Eye (tissue), 1 donor: ENCODE data around the gene ARHGAP19.
"Not testable (repeated sequence)": the region's sequence is repeated elsewhere in the genome, so short reads cannot be mapped to it uniquely, and the experiment has no call there.

Experiments used
- DNase-seq: peaks from one replicate; pipeline ENCODE4 v3.0.0-alpha.2; 2015

The ARHGAP19 gene

DNA sequence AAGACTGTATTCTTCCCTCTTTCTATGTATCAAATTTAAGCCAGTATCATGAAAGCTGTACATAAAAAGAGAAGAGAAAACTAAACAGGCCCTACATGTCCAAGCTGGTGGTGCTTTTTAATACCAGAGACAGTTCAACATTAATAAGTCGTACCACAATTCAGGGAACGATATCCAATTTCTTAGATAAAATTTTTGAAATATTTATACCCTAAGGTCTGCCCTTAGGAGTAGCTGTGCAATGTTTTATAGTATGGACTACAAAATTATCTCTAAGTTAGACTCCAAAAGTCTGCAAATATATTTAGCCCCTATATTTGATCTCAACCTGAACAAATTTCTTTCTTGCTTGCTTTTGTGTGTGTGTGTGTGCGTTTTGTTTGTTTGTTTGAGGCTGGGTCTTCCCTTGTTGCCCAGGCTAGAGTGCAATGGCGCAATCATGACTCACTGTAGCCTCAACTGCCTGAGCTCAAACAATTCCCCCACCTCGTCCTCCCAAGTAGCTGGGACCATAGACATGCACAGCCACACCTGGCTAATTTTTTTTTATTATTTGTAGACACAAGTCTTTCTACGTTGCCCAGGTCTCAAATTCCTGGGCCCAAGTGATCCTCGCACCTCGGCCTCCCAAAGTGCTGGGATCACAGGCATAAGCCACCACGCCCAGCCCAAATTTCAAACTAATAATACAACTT, 13.2 kb downstream of the ARHGAP19 start:
- DNase-seq: no peak

DNA sequence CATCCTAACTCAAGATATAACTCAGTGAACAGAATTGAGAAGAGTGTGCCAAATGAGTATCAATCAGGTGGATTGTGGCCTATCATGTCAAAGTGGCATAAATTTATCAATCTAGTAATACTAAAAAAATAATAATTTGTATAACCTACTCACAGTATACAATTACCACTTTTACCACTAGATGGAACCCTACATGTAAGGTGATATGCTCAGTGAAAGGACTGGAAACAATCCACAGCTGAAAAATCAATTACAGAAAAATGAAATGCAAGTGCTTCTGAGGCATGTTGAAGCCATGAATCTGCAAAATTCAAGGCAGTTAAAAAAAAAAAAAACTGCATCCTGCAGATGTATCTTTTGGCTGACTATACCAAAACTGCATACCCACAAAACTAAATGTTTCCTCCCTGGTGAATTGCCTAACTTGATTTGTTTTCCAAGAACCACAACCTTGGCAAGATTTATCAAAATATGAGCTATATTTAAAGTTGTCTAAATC, 13.9 kb downstream of the ARHGAP19 start:
- DNase-seq: peak; percentile 86

DNA sequence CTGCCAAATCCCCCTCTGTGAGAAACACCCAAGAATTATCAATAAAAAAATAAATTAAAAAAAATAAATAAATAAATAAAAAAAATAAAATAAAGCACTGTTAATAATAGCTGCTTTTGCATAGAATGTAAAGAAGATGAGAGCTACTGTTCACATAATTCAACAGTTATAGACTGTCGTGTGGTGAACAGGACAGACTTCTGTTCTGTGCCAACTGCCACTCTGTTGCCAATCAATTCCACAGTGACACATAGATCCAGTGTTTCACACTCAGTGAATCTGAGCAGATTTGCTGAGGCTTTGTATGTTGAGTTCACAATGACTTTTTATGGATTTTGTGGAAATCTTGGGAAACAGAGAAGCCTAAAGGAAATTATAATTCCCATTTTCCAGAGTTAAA, 14.9 kb downstream of the ARHGAP19 start:
- no peak for DNase-seq

DNA sequence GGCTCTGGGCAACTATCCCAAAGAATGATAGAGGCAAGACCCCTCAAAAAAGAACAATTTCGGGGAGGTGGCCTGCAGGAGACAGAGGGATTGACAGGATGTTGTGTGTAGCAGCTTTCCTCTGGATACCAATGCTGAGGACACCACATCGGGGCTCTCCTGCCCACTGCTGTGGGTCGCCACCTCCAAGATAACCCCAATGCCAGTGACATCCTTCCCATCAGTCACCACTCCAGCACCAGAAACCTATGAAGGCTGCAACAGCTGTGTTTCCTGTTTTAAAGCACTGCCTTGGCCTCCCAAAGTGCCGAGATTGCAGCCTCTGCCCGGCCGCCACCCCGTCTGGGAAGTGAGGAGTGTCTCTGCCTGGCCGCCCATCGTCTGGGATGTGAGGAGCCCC, 17.6 kb downstream of the ARHGAP19 start:
- DNase-seq: no peak

DNA sequence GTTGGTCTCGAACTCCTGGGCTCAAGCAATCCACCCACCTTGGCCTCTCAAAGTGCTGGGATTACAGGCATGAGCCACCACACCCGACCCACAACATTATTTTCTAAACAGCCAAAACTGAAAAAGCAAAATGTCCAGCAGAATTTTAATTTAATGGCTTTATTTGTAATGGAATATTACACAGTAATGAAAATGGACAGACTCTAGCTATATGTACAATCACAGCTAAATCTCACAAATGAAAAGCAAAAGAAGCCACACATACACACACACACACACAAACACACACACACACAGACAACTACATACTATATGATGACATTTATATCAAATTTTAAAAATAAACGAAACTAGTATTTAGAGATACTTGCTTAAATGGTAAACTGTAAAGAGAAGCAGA, 18.7 kb downstream of the ARHGAP19 start:
- DNase-seq: no peak

DNA sequence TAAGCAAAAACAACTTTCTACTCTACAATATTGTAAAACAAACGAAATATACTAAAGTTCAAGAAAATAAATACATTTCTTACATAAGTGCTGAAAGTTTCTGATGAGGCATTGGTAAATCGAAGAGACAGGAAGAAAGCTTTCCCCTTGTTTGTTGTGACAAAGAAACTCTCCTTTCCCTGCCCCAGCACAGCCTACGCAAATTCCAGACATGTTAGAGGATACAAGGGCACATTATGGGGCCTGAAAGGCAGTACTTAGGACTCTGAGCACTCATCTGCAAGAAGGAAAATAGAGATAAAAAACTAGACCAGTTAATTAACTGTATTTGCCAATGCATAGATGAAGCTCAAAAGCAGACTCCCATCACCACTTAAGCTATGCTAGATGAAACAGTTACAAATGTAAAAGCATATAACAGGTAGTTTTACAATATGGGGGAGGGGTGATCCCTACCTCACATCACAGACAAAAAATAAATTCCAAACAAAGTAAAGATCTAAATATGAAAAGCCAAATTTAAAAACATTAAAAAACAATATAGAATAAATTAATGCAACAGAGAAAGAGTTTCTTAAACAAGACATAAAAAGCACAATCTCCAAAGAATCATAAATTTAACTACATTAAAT, 21.8 kb downstream of the ARHGAP19 start:
- DNase-seq: peak; percentile 30

DNA sequence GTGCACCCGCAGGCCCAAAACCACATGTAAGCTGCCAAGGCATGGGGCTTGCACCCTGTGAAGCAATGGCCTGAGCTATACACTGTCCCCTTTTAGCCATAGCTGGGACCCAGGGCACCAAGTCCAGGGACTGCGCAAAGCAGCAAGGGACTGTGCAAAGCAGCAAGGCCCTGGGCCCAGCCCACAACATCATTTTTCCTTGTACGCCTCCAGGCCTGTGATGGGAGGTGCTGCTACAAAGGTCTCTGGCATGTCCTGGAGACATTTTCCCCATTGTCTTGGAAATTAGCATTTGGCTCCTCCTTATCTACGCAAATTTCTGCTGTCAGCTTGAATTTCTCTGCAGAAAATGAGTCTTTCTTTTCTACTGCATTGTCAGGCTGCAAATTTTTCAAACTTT, 24.8 kb downstream of the ARHGAP19 start:
- no peak for DNase-seq

DNA sequence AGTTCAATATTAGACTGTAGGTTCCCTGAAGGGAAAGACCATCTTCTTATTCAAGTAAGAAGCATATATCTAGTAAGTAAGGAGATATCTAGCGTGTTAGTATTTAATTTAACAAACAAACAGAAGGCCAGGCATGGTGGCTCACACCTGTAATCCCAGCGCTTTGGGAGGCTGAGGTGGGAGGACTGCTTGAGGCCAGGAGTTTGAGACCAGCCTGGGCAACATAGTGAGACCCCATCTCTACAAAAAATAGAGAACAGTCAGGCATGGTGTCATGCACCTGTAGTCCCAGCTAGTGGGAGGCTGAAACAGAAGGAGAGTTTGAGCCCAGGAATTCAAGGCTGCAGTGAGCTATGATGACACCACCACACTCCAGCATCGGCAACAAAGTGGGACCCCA, 27.3 kb downstream of the ARHGAP19 start:
- DNase-seq: not testable (repeated sequence)

DNA sequence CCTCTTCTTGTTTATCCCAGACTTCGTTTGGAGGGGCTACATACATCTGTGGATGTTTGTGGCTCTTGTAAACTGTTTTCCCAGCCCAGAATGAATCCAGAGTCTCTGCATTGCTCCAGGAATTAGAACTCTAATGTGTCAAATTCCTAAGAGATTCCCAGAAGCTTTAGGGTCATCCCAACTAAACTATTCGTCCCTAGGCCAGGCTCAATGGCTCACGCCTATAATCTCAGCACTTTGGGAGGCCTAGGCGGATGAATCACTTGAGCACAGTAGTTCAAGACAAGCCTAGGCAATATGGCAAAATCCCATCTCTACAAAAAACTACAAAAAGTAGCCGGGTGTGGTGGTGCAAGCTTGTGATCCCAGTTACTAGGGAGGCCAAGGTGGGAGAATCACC, 28.5 kb downstream of the ARHGAP19 start:
- DNase-seq: no peak

DNA sequence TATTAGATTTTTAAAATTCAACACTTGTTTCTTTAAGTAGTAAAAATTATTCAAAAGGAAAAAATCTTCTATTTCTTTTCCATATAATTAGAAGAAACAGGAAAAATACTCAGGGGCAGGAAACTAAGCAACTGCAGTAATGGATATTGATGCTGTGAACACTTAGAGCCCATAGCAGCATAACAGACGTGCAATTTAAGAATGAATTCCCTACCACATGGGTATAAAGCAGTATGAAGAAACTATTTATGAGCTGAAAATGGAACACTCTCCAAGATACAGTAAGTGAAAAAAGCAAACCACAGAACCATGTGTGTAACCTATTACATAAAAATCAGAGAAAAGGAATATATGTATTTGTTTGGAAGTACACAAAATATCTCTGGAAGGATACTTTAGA, 30.8 kb downstream of the ARHGAP19 start:
- DNase-seq: no peak

DNA sequence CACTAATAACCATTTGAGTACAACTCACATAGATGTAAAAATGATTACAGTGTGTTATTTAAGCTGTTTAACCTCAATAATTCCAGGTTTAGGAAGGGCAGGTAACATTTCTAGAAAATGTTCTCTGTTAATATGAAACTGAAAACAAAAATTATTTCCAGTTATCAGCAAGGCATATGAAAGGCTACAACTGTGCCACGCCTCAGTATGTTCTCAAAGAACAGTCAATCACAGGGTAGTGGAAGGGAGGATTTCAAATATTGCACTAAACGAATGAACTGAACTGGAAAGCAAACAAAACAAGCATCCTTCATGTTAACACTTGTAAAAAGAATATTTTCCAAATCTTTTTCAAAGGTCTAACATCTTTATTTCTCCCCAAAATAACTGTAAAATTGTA, 31.3 kb downstream of the ARHGAP19 start:
- no peak for DNase-seq

DNA sequence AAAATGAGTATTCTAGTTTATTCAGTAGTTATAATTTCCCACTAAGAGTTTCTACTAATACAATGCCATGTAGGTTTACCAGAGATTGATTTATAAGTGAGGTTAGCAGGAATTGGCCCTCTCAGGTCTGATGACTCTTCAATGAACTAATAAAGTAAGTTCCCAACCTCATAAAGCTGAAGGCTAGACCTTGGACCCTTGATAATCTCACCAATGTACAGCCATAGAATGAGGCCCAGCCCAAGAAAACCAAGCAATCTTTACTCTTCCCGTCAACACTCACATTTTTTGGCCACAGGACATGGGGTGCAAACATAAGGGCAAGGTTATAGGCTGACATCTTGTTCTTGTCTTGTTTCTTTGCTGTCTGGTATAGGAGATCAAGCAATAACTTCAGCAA, 33.3 kb downstream of the ARHGAP19 start:
- DNase-seq: no peak

DNA sequence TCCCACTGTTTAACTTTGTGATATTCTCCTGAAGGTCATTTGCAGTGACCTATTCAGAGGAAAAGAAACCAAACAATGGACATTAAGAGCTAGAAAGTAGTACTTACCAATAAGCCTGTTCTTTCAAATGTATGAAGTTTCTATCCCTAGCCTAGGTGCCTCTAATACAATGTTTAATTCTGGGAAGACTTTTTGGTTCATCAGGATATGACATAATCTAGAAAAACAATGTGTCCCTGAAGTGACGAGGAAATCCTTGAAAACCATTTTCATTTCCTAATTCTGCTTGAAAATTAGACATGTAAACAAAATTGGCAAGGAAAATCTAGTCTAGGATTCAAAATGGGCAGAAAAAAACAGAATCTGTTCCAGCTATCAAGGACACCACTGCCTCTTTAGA, 36.1 kb downstream of the ARHGAP19 start:
- DNase-seq: no peak

DNA sequence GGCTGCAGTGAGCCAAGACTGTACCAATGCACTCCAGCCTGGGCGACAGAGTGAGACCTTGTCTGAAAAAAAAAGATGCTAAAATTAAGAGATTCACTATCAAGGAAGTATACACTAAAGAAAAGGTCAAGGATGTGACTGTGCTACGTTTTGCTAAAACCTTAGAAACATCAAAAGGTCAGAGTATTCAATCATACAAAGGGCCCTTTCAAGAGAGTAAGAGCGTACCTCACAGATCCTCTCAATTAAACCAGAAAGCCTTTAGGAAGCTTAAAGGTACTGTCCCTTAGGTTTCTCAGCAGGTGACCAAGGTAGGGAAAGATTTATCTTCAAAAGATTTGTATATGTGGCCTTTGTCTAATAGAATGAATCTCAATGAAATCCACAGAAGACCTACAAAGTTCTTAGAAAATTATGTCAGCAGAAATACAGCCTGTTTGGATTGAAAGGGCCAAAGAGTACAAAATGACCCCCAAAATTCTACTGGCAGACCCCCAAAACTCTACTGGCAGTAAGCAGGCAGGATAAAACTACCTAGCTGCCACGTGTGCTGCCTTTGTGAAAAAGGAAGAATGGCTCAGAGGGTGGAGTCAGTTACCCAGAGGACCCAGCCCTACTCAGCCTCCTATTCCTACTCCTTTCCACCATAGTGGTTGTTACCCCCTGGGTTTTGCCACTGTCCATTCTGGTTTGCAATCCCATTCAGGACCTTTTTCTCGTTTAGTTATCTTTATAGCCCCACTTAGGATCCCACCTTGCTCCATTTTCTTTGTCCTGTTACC, 36.7 kb downstream of the ARHGAP19 start:
- no peak for DNase-seq

DNA sequence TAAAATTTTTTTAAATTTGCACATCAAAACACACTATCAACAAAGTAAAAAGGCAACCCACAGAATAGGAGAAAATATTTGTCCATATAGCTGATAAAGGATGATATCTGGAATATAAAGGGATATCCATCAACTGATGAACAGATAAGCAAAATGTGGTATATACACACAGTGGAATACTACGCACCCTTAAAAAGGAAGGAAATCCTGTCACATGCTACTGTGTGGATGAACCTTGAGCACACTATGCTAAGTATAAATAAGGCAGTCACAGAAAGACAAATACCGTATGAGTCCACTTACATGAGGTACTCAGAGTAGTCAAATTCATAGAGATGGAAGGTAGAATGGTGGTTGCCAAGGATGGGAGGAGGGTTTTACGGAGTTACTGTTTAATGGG, 37.7 kb downstream of the ARHGAP19 start:
- DNase-seq: no peak

DNA sequence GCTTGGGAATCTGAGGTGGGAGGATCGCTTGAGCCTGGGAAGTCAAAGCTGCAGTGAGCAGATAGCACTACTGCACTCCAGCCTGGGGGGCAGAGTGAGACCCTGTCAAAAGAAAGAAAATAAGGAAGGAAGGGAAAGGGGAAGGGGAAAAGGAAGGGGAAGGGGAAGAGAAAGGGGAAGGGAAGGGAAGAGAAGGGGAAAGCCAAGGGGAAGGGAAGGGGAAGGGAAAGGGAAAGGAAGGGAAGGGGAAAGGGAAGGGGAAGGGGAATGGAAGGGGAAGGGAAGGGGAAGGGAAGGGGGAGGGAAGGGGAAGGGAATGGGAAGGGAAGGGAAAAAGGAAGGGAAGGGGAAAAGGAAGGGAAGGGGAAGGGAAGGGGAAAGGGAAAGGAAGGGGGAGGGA, 41.5 kb downstream of the ARHGAP19 start:
- no peak for DNase-seq

DNA sequence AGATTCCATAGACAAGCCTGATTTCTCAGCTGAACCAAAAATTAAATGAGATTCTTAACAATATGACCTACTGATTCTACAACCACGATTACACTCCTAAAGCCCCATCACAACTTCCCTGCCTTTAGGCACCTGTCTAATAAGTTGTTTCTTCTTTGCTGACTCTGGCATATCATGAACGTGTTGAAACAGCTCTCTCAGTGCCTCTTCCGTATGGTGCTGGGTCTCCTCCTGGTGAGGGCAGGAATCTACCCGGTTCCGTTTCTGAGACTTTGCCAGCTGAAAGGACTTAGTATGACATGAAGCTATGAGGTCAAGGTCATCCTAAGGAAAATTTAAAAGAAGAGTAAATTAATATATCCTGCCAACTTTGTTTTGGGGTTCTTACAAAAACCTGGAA, 48.6 kb downstream of the ARHGAP19 start:
- DNase-seq: no peak

DNA sequence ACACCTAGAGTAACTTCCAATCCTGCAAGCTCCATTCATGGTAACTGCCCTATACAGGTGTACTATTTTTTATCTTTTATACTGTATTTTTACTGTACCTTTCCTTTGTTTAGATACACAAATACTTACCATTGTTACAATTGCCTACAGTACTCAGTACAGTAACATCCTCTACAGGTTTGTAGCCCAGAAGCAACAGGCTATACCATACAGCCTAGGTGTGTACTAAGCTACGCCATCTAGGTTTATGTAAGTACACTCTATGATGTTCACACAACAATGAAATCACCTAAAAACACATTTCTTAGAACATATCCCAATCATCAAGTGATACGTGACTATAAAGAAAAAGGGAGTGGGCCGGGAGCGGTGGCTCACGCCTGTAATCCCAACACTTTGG, 53.6 kb downstream of the ARHGAP19 start:
- DNase-seq: no peak

DNA sequence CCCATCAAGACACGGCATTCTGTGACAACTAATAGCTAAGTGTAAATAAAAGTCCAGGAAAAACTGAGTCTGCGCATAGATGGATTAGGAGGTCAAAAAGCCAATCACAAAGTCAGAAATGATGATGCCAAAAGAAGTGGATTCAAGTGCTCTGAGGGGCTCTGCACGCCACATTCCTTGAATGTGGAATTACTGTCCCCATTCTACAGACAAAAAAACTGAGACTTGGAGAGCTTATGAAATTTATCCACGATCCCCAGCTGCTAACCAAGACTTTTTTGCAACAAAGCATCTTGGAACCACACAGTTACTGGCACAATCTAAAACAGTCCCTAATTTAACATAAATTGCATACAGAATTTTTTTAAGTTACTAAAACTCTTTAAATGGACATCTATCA, 57.1 kb downstream of the ARHGAP19 start:
- no peak for DNase-seq

DNA sequence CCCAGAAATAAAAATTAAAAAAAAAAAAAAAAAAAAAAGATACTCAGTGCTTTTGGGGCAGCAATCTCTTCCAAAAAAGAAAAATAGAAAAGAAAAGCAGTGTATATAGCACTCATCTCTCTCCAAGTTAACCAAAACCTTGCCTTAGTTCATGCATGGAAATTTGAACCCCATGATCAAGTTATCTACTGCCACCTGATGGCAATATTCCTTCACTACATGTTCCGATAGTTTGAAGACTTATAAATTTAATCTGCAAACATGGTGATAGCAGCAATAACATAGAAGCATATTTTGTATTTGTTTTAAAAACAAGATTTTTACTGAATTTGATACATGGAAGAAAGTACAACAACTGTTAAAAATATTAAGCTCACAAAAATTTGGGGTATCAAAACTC, 58.0 kb downstream of the ARHGAP19 start:
- peak; percentile 85 for DNase-seq

DNA sequence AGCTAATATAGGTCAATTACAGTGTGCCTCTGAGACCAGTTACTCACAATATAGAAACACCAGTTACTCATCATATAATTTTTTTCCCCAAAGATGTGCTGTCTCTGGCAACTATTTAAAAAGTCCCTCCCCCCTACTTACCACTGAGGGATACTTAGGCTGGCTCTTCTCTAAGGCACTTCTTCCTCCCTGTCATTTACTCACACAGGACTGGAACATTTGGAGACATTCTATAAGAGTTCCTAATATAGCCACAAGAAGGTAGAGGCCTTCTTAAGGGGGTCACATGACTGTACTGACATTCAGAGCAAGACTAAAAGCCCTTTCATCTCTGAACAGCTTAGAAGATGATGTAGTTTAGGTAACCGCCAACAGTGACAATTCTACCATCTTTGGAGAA, 62.3 kb downstream of the ARHGAP19 start:
- DNase-seq: no peak

DNA sequence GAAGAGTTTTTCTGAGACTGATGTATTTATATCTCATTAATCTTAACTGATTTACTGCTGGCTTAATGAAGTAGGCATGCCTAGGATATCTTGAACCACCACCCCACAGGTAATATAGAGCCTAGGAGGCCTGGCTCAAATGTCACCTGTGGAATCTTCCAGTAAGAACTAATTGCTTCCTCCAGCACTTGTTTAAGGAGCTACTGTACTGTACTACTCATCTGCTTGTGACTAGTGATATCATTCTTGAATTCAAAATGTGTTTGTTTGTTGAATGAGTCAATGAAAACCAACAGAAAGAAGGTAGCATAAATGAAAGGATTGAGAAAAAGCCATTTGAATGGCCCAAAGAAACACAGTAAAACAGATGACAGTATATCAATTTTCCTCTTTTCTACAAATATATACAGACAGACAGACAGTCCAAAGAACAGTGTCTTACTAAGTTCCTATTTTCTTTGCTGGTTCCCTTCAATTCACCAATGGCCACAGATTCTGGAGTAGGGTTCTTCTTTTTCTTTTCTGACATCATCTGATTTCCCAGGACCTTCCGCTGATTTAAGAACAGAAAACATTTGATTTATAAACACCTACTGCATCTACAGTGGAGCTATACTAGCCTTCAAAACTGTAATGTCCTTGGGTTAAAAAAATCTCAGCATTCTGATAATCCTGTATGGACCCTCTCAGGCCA, 63.0 kb downstream of the ARHGAP19 start:
- DNase-seq: no peak

DNA sequence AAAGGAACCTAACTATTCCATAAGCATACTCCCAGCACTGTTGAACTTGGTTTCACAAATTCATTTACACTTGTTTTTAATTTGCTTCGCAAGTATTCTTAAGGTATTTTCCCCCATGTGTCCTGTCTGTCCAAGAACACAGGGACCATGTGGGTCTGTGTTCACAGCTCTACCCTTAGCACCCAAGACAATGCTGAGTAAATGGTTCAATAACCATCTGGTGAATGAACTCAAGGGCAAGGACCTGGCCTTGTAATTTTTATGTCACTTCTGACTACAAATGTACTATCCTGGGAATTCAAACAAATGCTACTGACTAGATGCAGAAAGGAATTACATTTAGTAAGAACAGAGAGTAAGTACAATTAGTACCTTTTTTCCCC, 63.7 kb downstream of the ARHGAP19 start:
- no peak for DNase-seq
